ENCODE data around the gene SKAP2. TPM values are rescaled to one million over a fixed set of nuclear protein-coding genes. Genes with fewer than 3 reads are reported as not detected.

SKAP2 gene
- total RNA-seq, 4 donors from 2014 or later: 8.2 to 26.1 (median 11.8) TPM

- H3K4me1 ChIP-seq: no peaks in the 10 kb centered on the region
- intact Hi-C loops (cut with DNase I): no loop called here
These were observed 71.8 kb downstream of the SKAP2 start for GRCh38 chr7:26792576-26792975.

GRCh38 chr7:26792006-26792405 lies 72.4 kb downstream of the SKAP2 start:
- H3K27me3 ChIP-seq: no peaks in the 10 kb centered on the region
- intact Hi-C loops (cut with DNase I): no loop called here
- no peaks in the 10 kb centered on the region for H3K36me3 ChIP-seq
- H3K9me3 ChIP-seq: no peaks in the 10 kb centered on the region
- no peak overlapping the region for H3K4me3 ChIP-seq (replicated peaks in 1 of 3)
- H3K4me1 ChIP-seq: no peaks in the 10 kb centered on the region
- no peak for DNase-seq
- H3K27ac ChIP-seq: no peak overlapping the region
- TF ChIP-seq CTCF (IDR thresholded peaks at IDR 0.05): no peak
- TF ChIP-seq POLR2A (IDR thresholded peaks at IDR 0.05): no peak

More at GRCh38 chr7:26792576-26792975, 71.8 kb downstream of the SKAP2 start:
- H3K9me3 ChIP-seq: no peaks in the 10 kb centered on the region
- H3K27ac ChIP-seq: no peak overlapping the region
- H3K36me3 ChIP-seq: no peaks in the 10 kb centered on the region
- no peak for DNase-seq
- TF ChIP-seq POLR2A (IDR thresholded peaks at IDR 0.05) (no peak), CTCF (IDR thresholded peaks at IDR 0.05) (no peak)
- H3K4me3 ChIP-seq (replicated peaks in 1 of 3): no peak overlapping the region
- no peaks in the 10 kb centered on the region for H3K27me3 ChIP-seq

- no peak for DNase-seq
- no peaks in the 10 kb centered on the region for H3K4me1 ChIP-seq
- intact Hi-C loops (cut with DNase I): no loop called here
- 87% methylated on average over 5 of the region's 5 CpGs for WGBS, 2 donors
- no peaks in the 10 kb centered on the region for H3K9me3 ChIP-seq
- no peaks in the 10 kb centered on the region for H3K27me3 ChIP-seq
- H3K4me3 ChIP-seq (replicated peaks in 1 of 3): no peak overlapping the region
- no peaks in the 10 kb centered on the region for H3K36me3 ChIP-seq
- no peak for TF ChIP-seq CTCF (IDR thresholded peaks at IDR 0.05)
- no peak for TF ChIP-seq POLR2A (IDR thresholded peaks at IDR 0.05)
- no peak overlapping the region for H3K27ac ChIP-seq
These were observed 74.8 kb downstream of the SKAP2 start for GRCh38 chr7:26789481-26790184.

- TF ChIP-seq CTCF (IDR thresholded peaks at IDR 0.05) (no peak), POLR2A (IDR thresholded peaks at IDR 0.05) (no peak)
- Histone ChIP-seq H3K4me3 (replicated peaks in 1 of 3) (no peak overlapping the region), H3K36me3 (no peaks in the 10 kb centered on the region), H3K27me3 (no peaks in the 10 kb centered on the region), H3K27ac (no peak overlapping the region), H3K9me3 (no peaks in the 10 kb centered on the region), H3K4me1 (no peaks in the 10 kb centered on the region)
- DNase-seq: peak; percentile 20 to 27
- whole genome bisulfite sequencing, 2 donors: 33 to 45% methylated on average over 6 of the region's 6 CpGs
- intact Hi-C loops (cut with DNase I): no loop called here
These were observed 76.7 kb downstream of the SKAP2 start for GRCh38 chr7:26787701-26788100.

- intact Hi-C loops (cut with DNase I): no loop called here
- H3K4me1 ChIP-seq: no peaks in the 10 kb centered on the region
- WGBS, 2 donors: 54 to 60% methylated on average over 3 of the region's 3 CpGs
These were observed 80.3 kb downstream of the SKAP2 start for GRCh38 chr7:26784118-26784517.

More at GRCh38 chr7:26784118-26784517, 80.3 kb downstream of the SKAP2 start:
- Histone ChIP-seq H3K9me3 (no peaks in the 10 kb centered on the region), H3K27me3 (no peaks in the 10 kb centered on the region), H3K36me3 (no peaks in the 10 kb centered on the region), H3K27ac (no peak overlapping the region), H3K4me3 (replicated peaks in 1 of 3) (no peak overlapping the region)
- DNase-seq: no peak
- TF ChIP-seq CTCF (IDR thresholded peaks at IDR 0.05): no peak
- no peak for TF ChIP-seq POLR2A (IDR thresholded peaks at IDR 0.05)

All from thyroid gland (tissue), 4 donors.